Measurements from ENCODE around the gene STAT4.

STAT4 gene

DNA sequence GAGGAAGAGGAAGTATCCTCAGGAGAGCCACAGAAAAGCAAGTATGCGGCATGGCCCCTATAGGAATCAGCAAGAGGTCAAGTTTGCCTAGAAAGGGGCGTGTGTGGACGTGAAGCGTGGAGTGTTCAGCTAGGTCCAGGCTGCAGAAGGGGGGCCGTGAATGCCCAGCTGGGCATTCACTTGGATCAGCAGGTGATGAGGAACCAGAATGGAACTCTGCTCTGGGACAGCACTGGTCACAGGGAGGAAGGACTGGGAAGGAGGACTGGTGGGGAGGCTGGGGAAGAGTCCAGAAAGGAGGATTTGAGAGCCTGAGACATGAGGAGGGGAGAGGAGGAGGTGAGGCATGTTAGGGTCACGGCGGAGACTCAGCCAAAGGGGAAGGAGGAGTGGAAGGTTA is 156.6 kb downstream of the STAT4 start:
- TF ChIP-seq Cebpa-rat (IDR thresholded peaks at IDR 0.05), result no peak
- Histone ChIP-seq H3K27ac (no peak overlapping the region), H3K36me3 (peaks cover 96% of the 10 kb centered on the region), H3K9ac (no peak overlapping the region), H3K27me3 (no peaks in the 10 kb centered on the region), H4K20me1 (no peaks in the 10 kb centered on the region), H3K9me3 (no peaks in the 10 kb centered on the region), H3K4me3 (no peak overlapping the region), H3K4me2 (no peak overlapping the region), H3K4me1 (no peaks in the 10 kb centered on the region)

DNA sequence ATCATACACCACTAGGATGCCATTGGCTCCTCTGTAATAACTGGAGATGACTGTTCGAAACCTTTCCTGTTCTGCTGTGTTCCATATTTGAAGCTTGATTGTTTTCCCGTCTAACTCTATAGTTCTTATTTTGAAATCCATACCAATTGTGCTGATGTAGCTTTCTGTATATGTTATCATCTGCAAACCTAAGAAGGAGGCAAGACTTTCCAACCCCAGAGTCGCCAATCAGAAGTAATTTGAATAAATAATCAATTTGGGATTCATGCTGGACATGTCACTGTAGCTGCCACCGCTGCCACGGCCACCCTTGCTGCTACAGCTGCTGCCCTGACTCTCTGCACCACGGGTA is 157.5 kb downstream of the STAT4 start:
- no peak overlapping the region for H3K9ac ChIP-seq
- no peak overlapping the region for H3K4me3 ChIP-seq
- H3K27me3 ChIP-seq, result no peaks in the 10 kb centered on the region
- TF ChIP-seq Cebpa-rat (IDR thresholded peaks at IDR 0.05), result no peak
- H3K27ac ChIP-seq, result no peak overlapping the region
- no peak overlapping the region for H3K4me2 ChIP-seq
- H3K9me3 ChIP-seq, result no peaks in the 10 kb centered on the region
- H3K36me3 ChIP-seq, result peaks cover 96% of the 10 kb centered on the region
- H3K4me1 ChIP-seq, result no peaks in the 10 kb centered on the region
- H4K20me1 ChIP-seq, result no peaks in the 10 kb centered on the region

- Histone ChIP-seq H3K27ac (no peak overlapping the region), H3K36me3 (peaks cover 96% of the 10 kb centered on the region), H4K20me1 (no peaks in the 10 kb centered on the region), H3K4me1 (peaks cover 8% of the 10 kb centered on the region), H3K4me2 (no peak overlapping the region), H3K9me3 (no peaks in the 10 kb centered on the region), H3K9ac (no peak overlapping the region), H3K4me3 (no peak overlapping the region), H3K27me3 (no peaks in the 10 kb centered on the region)
- TF ChIP-seq Cebpa-rat (IDR thresholded peaks at IDR 0.05), result no peak
These were observed 160.7 kb downstream of the STAT4 start for GRCh38 chr2:190990132-190990531.

DNA sequence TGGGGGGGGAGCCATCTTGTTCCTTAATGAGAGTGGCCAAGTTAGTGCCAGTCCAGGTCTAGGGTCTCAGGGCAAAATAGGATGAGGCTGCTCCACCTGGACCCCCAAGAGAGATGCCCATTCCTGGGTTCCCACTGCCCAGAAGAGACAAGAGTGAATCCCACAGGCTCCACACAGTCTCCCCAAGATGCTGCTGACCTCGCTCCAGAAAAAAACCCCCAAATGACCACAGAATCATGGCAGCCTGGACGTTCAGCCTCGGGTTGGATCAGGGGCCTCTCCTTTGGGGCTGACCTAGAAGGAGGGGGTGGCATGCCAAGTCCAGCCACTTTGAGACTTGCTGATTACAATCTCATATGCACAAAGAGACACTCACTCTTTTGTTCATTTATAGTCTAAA is 161.9 kb downstream of the STAT4 start:
- Histone ChIP-seq H3K4me2 (no peak overlapping the region), H3K9ac (no peak overlapping the region), H3K9me3 (no peaks in the 10 kb centered on the region), H3K27ac (no peak overlapping the region), H3K4me3 (no peak overlapping the region), H3K36me3 (peaks cover 96% of the 10 kb centered on the region), H3K4me1 (peaks cover 8% of the 10 kb centered on the region), H3K27me3 (no peaks in the 10 kb centered on the region), H4K20me1 (no peaks in the 10 kb centered on the region)
- no peak for TF ChIP-seq Cebpa-rat (IDR thresholded peaks at IDR 0.05)

GRCh38 chr2:190987938-190988337 is 162.9 kb downstream of the STAT4 start:
- no peak for TF ChIP-seq Cebpa-rat (IDR thresholded peaks at IDR 0.05)
- Histone ChIP-seq H3K4me1 (peaks cover 8% of the 10 kb centered on the region), H3K4me3 (no peak overlapping the region), H3K27me3 (no peaks in the 10 kb centered on the region), H4K20me1 (no peaks in the 10 kb centered on the region), H3K9ac (no peak overlapping the region), H3K27ac (no peak overlapping the region), H3K9me3 (peaks cover 8% of the 10 kb centered on the region; the same call in 1 of the 2 replicates), H3K4me2 (no peak overlapping the region), H3K36me3 (peaks cover 96% of the 10 kb centered on the region)

DNA sequence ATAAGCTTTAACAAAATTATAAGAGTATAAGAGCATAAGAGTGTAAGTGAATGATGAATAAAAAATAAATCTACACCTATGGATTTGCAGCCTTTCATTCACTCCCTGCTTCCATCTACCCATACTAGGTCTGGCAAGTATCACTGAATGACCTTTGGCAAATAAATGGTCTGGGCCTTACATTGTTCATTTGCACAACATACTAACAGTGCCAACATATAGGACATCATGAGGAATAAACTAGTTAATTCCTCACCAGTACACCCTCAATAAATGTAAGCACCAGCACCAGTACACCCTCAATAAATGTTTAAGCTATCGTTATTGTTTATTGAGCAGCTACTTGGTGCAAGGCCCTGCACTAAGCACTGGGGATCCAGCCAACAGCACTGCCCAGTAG is 163.7 kb downstream of the STAT4 start:
- Histone ChIP-seq H3K4me1 (peaks cover 12% of the 10 kb centered on the region), H3K4me3 (no peak overlapping the region), H3K9ac (no peak overlapping the region), H3K36me3 (peaks cover 95% of the 10 kb centered on the region), H3K27ac (no peak overlapping the region), H4K20me1 (no peaks in the 10 kb centered on the region), H3K4me2 (no peak overlapping the region), H3K27me3 (no peaks in the 10 kb centered on the region), H3K9me3 (peaks cover 11% of the 10 kb centered on the region; the same call in 1 of the 2 replicates)
- no peak for TF ChIP-seq Cebpa-rat (IDR thresholded peaks at IDR 0.05)

DNA sequence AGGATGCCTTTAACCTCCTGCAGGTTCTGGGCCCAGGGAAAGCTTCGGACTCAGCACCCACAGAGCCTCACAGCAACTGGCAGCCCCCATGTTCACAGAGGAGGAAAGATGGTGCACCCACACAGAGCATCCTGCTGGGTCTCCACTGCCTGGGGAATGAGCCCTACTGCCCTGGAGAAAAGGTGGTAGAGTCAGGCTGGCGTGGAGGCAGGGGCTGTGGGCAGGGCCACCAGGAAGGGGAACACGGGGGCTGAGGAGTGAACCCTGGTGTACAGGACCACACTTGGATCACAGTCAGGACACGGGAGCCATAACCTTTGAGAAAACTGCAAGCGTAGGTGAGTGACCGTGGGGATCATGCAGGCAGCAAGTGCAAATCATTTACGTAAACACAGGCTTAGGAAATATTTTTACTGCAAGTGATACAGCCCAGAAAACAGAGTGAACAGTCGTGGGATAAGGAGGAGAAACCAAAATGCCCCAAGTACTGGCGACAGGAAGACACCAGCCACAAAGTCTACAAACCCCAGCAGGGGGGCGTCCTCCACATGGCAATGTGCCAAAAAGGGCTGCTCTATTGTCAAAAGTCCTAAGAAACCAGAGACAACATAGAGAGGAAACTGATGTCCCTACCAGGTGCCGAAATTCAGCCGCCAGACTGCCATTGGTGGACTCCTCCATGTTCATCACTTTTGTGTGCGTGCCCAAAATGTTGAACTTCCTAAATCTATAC is 164.4 kb downstream of the STAT4 start:
- TF ChIP-seq Cebpa-rat (IDR thresholded peaks at IDR 0.05), result no peak
- Histone ChIP-seq H3K36me3 (peaks cover 89% of the 10 kb centered on the region), H3K4me1 (peaks cover 19% of the 10 kb centered on the region), H3K27me3 (no peaks in the 10 kb centered on the region), H3K4me2 (peak overlapping the region; percentile 13; the same call in 1 of the 2 replicates), H4K20me1 (no peaks in the 10 kb centered on the region), H3K9ac (no peak overlapping the region), H3K4me3 (no peak overlapping the region), H3K9me3 (peaks cover 11% of the 10 kb centered on the region; the same call in 1 of the 2 replicates), H3K27ac (peak overlapping the region; percentile 38)

GRCh38 chr2:190984595-190984994 is 166.2 kb downstream of the STAT4 start:
- Histone ChIP-seq H3K4me2 (no peak overlapping the region), H3K36me3 (peaks cover 71% of the 10 kb centered on the region), H3K27me3 (no peaks in the 10 kb centered on the region), H4K20me1 (no peaks in the 10 kb centered on the region), H3K4me1 (peaks cover 37% of the 10 kb centered on the region), H3K4me3 (no peak overlapping the region), H3K27ac (no peak overlapping the region), H3K9me3 (peaks cover 11% of the 10 kb centered on the region; the same call in 1 of the 2 replicates), H3K9ac (no peak overlapping the region)
- no peak for TF ChIP-seq Cebpa-rat (IDR thresholded peaks at IDR 0.05)

DNA sequence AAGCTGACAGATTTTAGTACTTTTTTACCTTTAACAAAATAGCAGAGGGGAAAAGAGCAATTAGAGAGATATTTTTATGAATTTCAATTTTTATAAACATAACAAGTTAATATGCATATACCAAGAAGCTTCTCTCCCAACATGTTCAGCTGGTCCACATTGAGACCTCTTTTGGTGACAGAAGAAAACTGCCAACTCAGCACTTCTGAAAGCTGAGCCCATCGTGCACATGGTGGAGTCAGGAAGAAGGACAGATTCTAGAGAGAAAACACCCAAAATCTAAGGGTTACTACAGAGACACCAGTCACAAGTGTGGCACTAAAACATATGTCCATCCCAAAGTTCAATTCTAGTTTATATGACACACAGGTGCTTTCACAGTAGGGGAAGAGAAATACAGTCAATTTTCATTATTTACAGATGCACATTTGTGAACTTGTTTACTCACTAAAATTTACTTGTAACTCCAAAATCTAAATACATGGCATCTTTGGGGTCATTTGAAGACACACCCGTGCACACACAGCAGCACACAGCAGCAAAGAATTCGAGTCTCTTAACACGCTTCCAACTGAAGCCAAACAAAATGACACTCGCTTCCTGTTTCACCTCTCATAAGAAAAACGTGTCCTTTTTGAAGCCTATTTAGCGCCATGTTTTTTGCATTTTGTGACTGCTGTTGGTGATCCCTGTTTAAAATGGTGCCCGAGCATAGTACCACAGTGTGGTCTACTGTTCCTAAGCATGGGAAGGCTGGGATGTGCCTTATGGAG is 168.3 kb downstream of the STAT4 start:
- Histone ChIP-seq H3K4me2 (peak overlapping the region; percentile 92; the same call in 1 of the 2 replicates), H3K9me3 (peaks cover 11% of the 10 kb centered on the region; the same call in 1 of the 2 replicates), H3K4me1 (peaks cover 54% of the 10 kb centered on the region), H3K9ac (no peak overlapping the region), H3K27ac (no peak overlapping the region), H3K27me3 (no peaks in the 10 kb centered on the region), H3K36me3 (peaks cover 65% of the 10 kb centered on the region), H4K20me1 (no peaks in the 10 kb centered on the region), H3K4me3 (no peak overlapping the region)
- no peak for TF ChIP-seq Cebpa-rat (IDR thresholded peaks at IDR 0.05)

GRCh38 chr2:190981733-190982132 is 169.1 kb downstream of the STAT4 start:
- Histone ChIP-seq H4K20me1 (no peaks in the 10 kb centered on the region), H3K9ac (no peak overlapping the region), H3K27me3 (no peaks in the 10 kb centered on the region), H3K9me3 (peaks cover 11% of the 10 kb centered on the region; the same call in 1 of the 2 replicates), H3K4me2 (peak overlapping the region; percentile 92), H3K4me3 (no peak overlapping the region), H3K27ac (peak overlapping the region; percentile 94), H3K36me3 (peaks cover 62% of the 10 kb centered on the region), H3K4me1 (peaks cover 52% of the 10 kb centered on the region)
- no peak for TF ChIP-seq Cebpa-rat (IDR thresholded peaks at IDR 0.05)

All from BLaER1 (cell line).